Ascending aorta (tissue), 2 donors: ENCODE data around the gene OTUB2. TPM values are rescaled to one million over a fixed set of nuclear protein-coding genes. Genes with fewer than 3 reads are reported as not detected.

ENCODE experiments used
- DNase-seq, 2 donors: peaks; one replicate each; pipeline ENCODE4 v3.0.0-alpha.2; 2019; ENCODE audit warnings: low spot score in 2 of 2
- H3K27ac ChIP-seq, 2 donors: fragments of 200-600 bp; sonication (generic); one replicate each; pipeline ENCODE4 v1.5.1; 2016 to 2017; ENCODE audit warnings: mild to moderate bottlenecking in 1 of 2
- H3K27me3 ChIP-seq: fragments of 200-600 bp; sonication (generic); one replicate; pipeline ENCODE4 v1.5.1; 2017
- H3K36me3 ChIP-seq, 2 donors: fragments of 200-600 bp; sonication (generic); one replicate each; pipeline ENCODE4 v1.5.1; 2016
- H3K4me1 ChIP-seq, 2 donors: fragments of 200-600 bp; sonication (generic); one replicate each; pipeline ENCODE4 v1.5.1; 2016 to 2017; ENCODE audit warnings: mild to moderate bottlenecking in 1 of 2
- H3K4me3 ChIP-seq, 2 donors: fragments of 200-600 bp; sonication (generic); one replicate each; pipeline ENCODE4 v1.5.1; 2016 to 2017; ENCODE audit warnings: mild to moderate bottlenecking in 1 of 2
- H3K9me3 ChIP-seq, 2 donors: fragments of 200-600 bp; sonication (generic); one replicate each; pipeline ENCODE4 v1.5.1; 2016
- CTCF ChIP-seq, 3 experiments: fragments of 200-600 bp in 2 of 3; fragments of 450-650 bp in 1 of 3; sonication (generic) in 2 of 3; IDR thresholded peaks; one replicate each; pipeline ENCODE4 v1.5.1; 2016 to 2019; ENCODE audit warnings: antibody characterized with exemption in 3 of 3, mild to moderate bottlenecking in 1 of 3, moderate library complexity in 1 of 3
- intact Hi-C: fragments of 100-400 bp; cut with DNase I; formaldehyde crosslinking; loops from one replicate; pipeline ENCODE4 v1.15.1; 2023
- total RNA-seq: library from RNA; depleted of rRNA; stranded (reverse); fragments of >200 nt; gene quantifications from one replicate; pipeline ENCODE4 v1.1.0, GENCODE V29; 2016

The OTUB2 gene
- total RNA-seq, 1 donor from 2014 or later = 0.21 TPM

GRCh38 chr14:94028450-94028826, 2.3 kb downstream of the OTUB2 start:
- intact Hi-C loops = loop anchor here (5.0 to 10.0 kb wide), 2 partner anchors 144 to 254 kb away; partner anchors contain the start of gene PPP4R4
- DNase-seq = no peak
- H3K4me3 ChIP-seq = no peak overlapping the region
- peaks cover 0 to 3% of the 10 kb centered on the region in 2 donors for H3K4me1 ChIP-seq
- H3K9me3 ChIP-seq = no peaks in the 10 kb centered on the region
- TF ChIP-seq CTCF (IDR thresholded peaks at IDR 0.05) = no peak
- H3K36me3 ChIP-seq = no peaks in the 10 kb centered on the region
- H3K27me3 ChIP-seq = no peaks in the 10 kb centered on the region
- H3K27ac ChIP-seq = no peak overlapping the region

- H3K4me1 ChIP-seq = peaks cover 0 to 3% of the 10 kb centered on the region in 2 donors
- no peak overlapping the region for H3K27ac ChIP-seq
- no peak for TF ChIP-seq CTCF (IDR thresholded peaks at IDR 0.05)
- H3K9me3 ChIP-seq = no peaks in the 10 kb centered on the region
- no peaks in the 10 kb centered on the region for H3K27me3 ChIP-seq
- intact Hi-C loops = loop anchor here (5.0 to 10.0 kb wide), 2 partner anchors 143 to 254 kb away; partner anchors contain the start of gene PPP4R4
- no peak for DNase-seq
- no peaks in the 10 kb centered on the region for H3K36me3 ChIP-seq
- no peak overlapping the region for H3K4me3 ChIP-seq
These were observed 3.1 kb downstream of the OTUB2 start for GRCh38 chr14:94029265-94029664.

GRCh38 chr14:94029671-94030203, 3.6 kb downstream of the OTUB2 start:
- DNase-seq = no peak
- Histone ChIP-seq H3K27me3 (no peaks in the 10 kb centered on the region), H3K27ac (no peak overlapping the region), H3K4me1 (peaks cover 0 to 3% of the 10 kb centered on the region in 2 donors), H3K36me3 (no peaks in the 10 kb centered on the region), H3K4me3 (no peak overlapping the region), H3K9me3 (no peaks in the 10 kb centered on the region)
- no peak for TF ChIP-seq CTCF (IDR thresholded peaks at IDR 0.05)
- intact Hi-C loops = loop anchor here (5.0 to 10.0 kb wide), 2 partner anchors 143 to 255 kb away; partner anchors contain the start of gene PPP4R4

GRCh38 chr14:94030571-94030970, 4.4 kb downstream of the OTUB2 start:
- H3K9me3 ChIP-seq = no peaks in the 10 kb centered on the region
- no peak for DNase-seq
- intact Hi-C loops = no loop called here
- TF ChIP-seq CTCF (IDR thresholded peaks at IDR 0.05) = no peak
- H3K27ac ChIP-seq = no peak overlapping the region
- H3K36me3 ChIP-seq = no peaks in the 10 kb centered on the region
- H3K4me1 ChIP-seq = peaks cover 0 to 3% of the 10 kb centered on the region in 2 donors
- H3K27me3 ChIP-seq = no peaks in the 10 kb centered on the region
- no peak overlapping the region for H3K4me3 ChIP-seq

- H3K27me3 ChIP-seq = no peaks in the 10 kb centered on the region
- no peak overlapping the region for H3K27ac ChIP-seq
- TF ChIP-seq CTCF (IDR thresholded peaks at IDR 0.05) = no peak
- peaks cover 0 to 3% of the 10 kb centered on the region in 2 donors for H3K4me1 ChIP-seq
- intact Hi-C loops = no loop called here
- no peak for DNase-seq
- H3K36me3 ChIP-seq = no peaks in the 10 kb centered on the region
- no peaks in the 10 kb centered on the region for H3K9me3 ChIP-seq
- H3K4me3 ChIP-seq = no peak overlapping the region
These were observed 5.2 kb downstream of the OTUB2 start for GRCh38 chr14:94031161-94031882.
